Left lung (tissue), 10 donors: Measurements from ENCODE around the gene VRTN. TPM values are rescaled to one million over a fixed set of nuclear protein-coding genes. Genes with fewer than 3 reads are reported as not detected.

Source experiments
- ATAC-seq: fragments of 200-7000 bp; cut with Tn5 transposase; one replicate; pipeline ENCODE4 v1.9.1; 2020; ENCODE audit warnings: moderate library complexity
- DNase-seq, 4 donors: peaks; one replicate each; pipeline ENCODE4 v3.0.0-alpha.2; 2013 to 2020
- H3K27ac ChIP-seq, 2 donors: fragments of 200-600 bp; sonication (generic) in 1 of 2; one replicate each; pipeline versions ENCODE4 v1.5.0 to v1.8.0; 2020 to 2021
- H3K27me3 ChIP-seq, 2 donors: fragments of 200-600 bp; sonication (generic) in 1 of 2; one replicate each; pipeline versions ENCODE4 v1.5.0 to v1.8.0; 2020 to 2021
- H3K36me3 ChIP-seq, 2 donors: fragments of 200-600 bp; sonication (generic) in 1 of 2; one replicate each; pipeline versions ENCODE4 v1.5.0 to v1.8.0; 2020 to 2021
- H3K4me1 ChIP-seq, 2 donors: fragments of 200-600 bp; one replicate each; pipeline ENCODE4 v1.8.0; 2021
- H3K4me3 ChIP-seq, 2 donors: fragments of 200-600 bp; sonication (generic) in 1 of 2; one replicate each; pipeline versions ENCODE4 v1.5.0 to v1.8.0; 2020 to 2021; ENCODE audit warnings: mild to moderate bottlenecking in 1 of 2
- H3K9me3 ChIP-seq, 2 donors: fragments of 200-600 bp; sonication (generic) in 1 of 2; one replicate each; pipeline versions ENCODE4 v1.5.0 to v1.8.0; 2020 to 2021
- intact Hi-C, 2 donors: fragments of 100-400 bp; cut with DNase I; formaldehyde crosslinking; loops; one replicate each; pipeline versions ENCODE4 v1.11.2 to v1.14.2; 2022
- polyA plus RNA-seq, 6 donors: library from polyadenylated mRNA; unstranded; fragments of 120-200 nt; gene quantifications; one replicate each; pipeline ENCODE4 v1.2.1, GENCODE V29; 2013; ENCODE audit not compliant: insufficient read length in 6 of 6
- total RNA-seq, 2 donors: library from RNA; stranded (reverse); fragmentation: NEBNext Ultra II Directional; extraction: Animal tissue kit (Norgen Biotek cat#: 25700); gene quantifications; one replicate each; pipeline ENCODE4 v1.2.1, GENCODE V29; 2021
- TF ChIP-seq, protein P1 (sequence below), 2 donors: fragments of 200-600 bp; sonication (generic) in 1 of 2; IDR thresholded peaks; one replicate each; pipeline versions ENCODE4 v1.5.0 to v1.8.0; 2021; ENCODE audit warnings: antibody characterized with exemption in 2 of 2
- donor health status: DM: no; HTN: yes; CAD: no.
- donor health status: DM: no; HTN: no; CAD: no.

Gene VRTN
- total and polyA plus RNA-seq, 8 donors, result 0.04 TPM; not detected in 7

- H3K9me3 ChIP-seq, result no peaks in the 10 kb centered on the region
These were observed 45.4 kb upstream of the VRTN start, which contains the start of gene ABCD4 for GRCh38 chr14:74302634-74303569. Gene ABCD4, minus strand, starts transcription at chr14:74302934. Its CDS starts 22 bp downstream, at chr14:74302912.

GRCh38 chr14:74308695-74309094, 39.6 kb upstream of the VRTN start:
- no peak overlapping the region for H3K27ac ChIP-seq
- intact Hi-C loops, result no loop called here
- ATAC-seq, result peak; percentile 59

More at GRCh38 chr14:74302634-74303569, 45.4 kb upstream of the VRTN start, which contains the start of gene ABCD4:
- Histone ChIP-seq H3K27ac (peak within 1 kb of the TSS; percentile 84 to 86), H3K4me1 (peaks cover 8 to 46% of the 10 kb centered on the region in 2 donors), H3K4me3 (peak within 1 kb of the TSS; percentile 83 to 93), H3K36me3 (peaks cover 0 to 16% of the 10 kb centered on the region in 2 donors), H3K27me3 (no peaks in the 10 kb centered on the region)
- TF ChIP-seq, protein P1, sequence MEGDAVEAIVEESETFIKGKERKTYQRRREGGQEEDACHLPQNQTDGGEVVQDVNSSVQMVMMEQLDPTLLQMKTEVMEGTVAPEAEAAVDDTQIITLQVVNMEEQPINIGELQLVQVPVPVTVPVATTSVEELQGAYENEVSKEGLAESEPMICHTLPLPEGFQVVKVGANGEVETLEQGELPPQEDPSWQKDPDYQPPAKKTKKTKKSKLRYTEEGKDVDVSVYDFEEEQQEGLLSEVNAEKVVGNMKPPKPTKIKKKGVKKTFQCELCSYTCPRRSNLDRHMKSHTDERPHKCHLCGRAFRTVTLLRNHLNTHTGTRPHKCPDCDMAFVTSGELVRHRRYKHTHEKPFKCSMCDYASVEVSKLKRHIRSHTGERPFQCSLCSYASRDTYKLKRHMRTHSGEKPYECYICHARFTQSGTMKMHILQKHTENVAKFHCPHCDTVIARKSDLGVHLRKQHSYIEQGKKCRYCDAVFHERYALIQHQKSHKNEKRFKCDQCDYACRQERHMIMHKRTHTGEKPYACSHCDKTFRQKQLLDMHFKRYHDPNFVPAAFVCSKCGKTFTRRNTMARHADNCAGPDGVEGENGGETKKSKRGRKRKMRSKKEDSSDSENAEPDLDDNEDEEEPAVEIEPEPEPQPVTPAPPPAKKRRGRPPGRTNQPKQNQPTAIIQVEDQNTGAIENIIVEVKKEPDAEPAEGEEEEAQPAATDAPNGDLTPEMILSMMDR (IDR thresholded peaks at IDR 0.05), result no peak
- peak; percentile 99 for ATAC-seq
- DNase-seq, result peak; percentile 86 to 97 (median 94)
- intact Hi-C loops, result no loop called here

DNA sequence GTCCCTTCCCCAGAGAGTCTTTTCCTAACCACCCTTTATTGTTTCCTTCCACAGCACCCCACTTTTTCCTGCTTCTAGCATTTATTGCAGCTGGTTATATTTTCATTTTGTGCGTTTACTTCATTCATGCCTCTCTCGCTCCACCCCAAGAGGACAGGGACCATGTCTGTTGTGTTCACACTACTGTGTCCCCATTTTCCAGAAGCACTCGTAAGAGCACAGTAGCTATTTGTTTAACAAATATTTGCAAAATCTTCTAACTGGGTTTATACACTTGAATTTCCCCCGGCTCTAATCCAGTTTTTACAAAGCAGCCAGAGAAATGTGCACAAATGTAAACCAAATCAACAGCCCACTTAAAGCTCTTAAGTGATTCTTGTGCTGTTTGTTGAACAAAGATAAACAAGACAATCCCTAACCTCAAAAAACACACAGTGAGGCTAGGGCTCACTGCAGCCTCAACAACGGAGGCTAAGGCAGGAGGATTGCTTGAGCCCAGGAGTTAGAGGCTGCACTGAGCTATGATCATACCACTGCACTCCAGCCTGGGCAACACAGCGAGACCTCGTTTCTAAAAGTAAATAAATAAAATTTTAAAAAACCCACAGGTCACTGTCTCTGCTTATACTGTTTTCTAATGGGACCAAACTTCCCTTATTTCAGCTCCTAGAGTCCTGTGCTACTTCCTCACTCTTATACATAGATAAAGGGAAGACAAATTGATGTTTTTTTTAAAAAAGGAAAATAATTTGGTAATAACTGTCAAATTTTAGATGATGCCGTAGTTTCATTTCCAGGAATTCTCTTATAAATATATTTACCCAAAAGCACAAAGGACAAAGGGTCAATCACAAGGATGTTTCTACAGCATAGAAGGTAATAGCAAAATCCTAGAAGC, 38.9 kb upstream of the VRTN start:
- Histone ChIP-seq H3K4me1 (no peaks in the 10 kb centered on the region), H3K4me3 (no peak overlapping the region), H3K27me3 (no peaks in the 10 kb centered on the region), H3K9me3 (no peaks in the 10 kb centered on the region), H3K27ac (no peak overlapping the region), H3K36me3 (no peaks in the 10 kb centered on the region)
- TF ChIP-seq, protein P1 (IDR thresholded peaks at IDR 0.05), result no peak
- ATAC-seq (peak; percentile 56), DNase-seq (no peak)
- intact Hi-C loops, result no loop called here

More at GRCh38 chr14:74308695-74309094, 39.6 kb upstream of the VRTN start:
- no peaks in the 10 kb centered on the region for H3K27me3 ChIP-seq
- no peak for DNase-seq
- H3K36me3 ChIP-seq, result no peaks in the 10 kb centered on the region
- H3K4me3 ChIP-seq, result no peak overlapping the region
- no peaks in the 10 kb centered on the region for H3K9me3 ChIP-seq
- TF ChIP-seq, protein P1 (IDR thresholded peaks at IDR 0.05), result no peak
- H3K4me1 ChIP-seq, result peaks cover 0 to 1% of the 10 kb centered on the region in 2 donors

GRCh38 chr14:74312161-74312560, 36.1 kb upstream of the VRTN start:
- no peaks in the 10 kb centered on the region for H3K36me3 ChIP-seq
- no peak overlapping the region for H3K4me3 ChIP-seq
- H3K27me3 ChIP-seq, result no peaks in the 10 kb centered on the region
- no peaks in the 10 kb centered on the region for H3K9me3 ChIP-seq
- DNase-seq, result no peak
- no peaks in the 10 kb centered on the region for H3K4me1 ChIP-seq
- no peak overlapping the region for H3K27ac ChIP-seq
- ATAC-seq, result no peak
- intact Hi-C loops, result no loop called here
- TF ChIP-seq, protein P1 (IDR thresholded peaks at IDR 0.05), result no peak
